Activated CD4-positive, CD25-positive, alpha-beta regulatory T cell (primary cell): ENCODE results near the gene EDDM13.
"Not testable (repeated sequence)": the region's sequence is repeated elsewhere in the genome, so short reads cannot be mapped to it uniquely, and the experiment has no call there.

Experiments used
- DNase-seq, 4 experiments: peaks; one replicate each; lab custom pipeline; 2025; lab: John Stamatoyannopoulos, UW

The EDDM13 gene

GRCh38 chr19:56321254-56321988, 48.9 kb downstream of the EDDM13 start:
- DNase-seq = no peak

- no peak for DNase-seq
Measured at GRCh38 chr19:56321989-56322440, 49.5 kb downstream of the EDDM13 start.

GRCh38 chr19:56324436-56324835, 51.9 kb downstream of the EDDM13 start:
- DNase-seq = no peak

- no peak for DNase-seq
Measured at GRCh38 chr19:56332695-56333094, 60.1 kb downstream of the EDDM13 start.

- no peak for DNase-seq
Measured at GRCh38 chr19:56333506-56333905, 61.0 kb downstream of the EDDM13 start.

GRCh38 chr19:56335371-56335770, 62.8 kb downstream of the EDDM13 start:
- DNase-seq = not testable (repeated sequence)

GRCh38 chr19:56337077-56337476, 64.5 kb downstream of the EDDM13 start:
- DNase-seq = not testable (repeated sequence)

GRCh38 chr19:56339031-56339430, 66.5 kb downstream of the EDDM13 start:
- DNase-seq = not testable (repeated sequence)

GRCh38 chr19:56341948-56342347, 69.4 kb downstream of the EDDM13 start:
- no peak for DNase-seq

GRCh38 chr19:56347163-56347778, 74.7 kb downstream of the EDDM13 start:
- no peak for DNase-seq

GRCh38 chr19:56348289-56348877, 75.8 kb downstream of the EDDM13 start:
- no peak for DNase-seq

GRCh38 chr19:56350416-56351045, 78.0 kb downstream of the EDDM13 start:
- peak; percentile 5 to 22 (median 8) for DNase-seq

- DNase-seq = no peak
Measured at GRCh38 chr19:56351208-56351607, 78.7 kb downstream of the EDDM13 start.

- no peak for DNase-seq
Measured at GRCh38 chr19:56355517-56355916, 83.0 kb downstream of the EDDM13 start.

- DNase-seq = no peak
Measured at GRCh38 chr19:56356944-56357343, 84.4 kb downstream of the EDDM13 start.
